Colonic mucosa (tissue), 4 donors: ENCODE measurements around the gene RPLP2. TPM values are rescaled to one million over a fixed set of nuclear protein-coding genes. Genes with fewer than 3 reads are reported as not detected.

Source experiments
- DNase-seq: peaks from one replicate; pipeline ENCODE4 v3.0.0-alpha.2; 2020
- H3K27ac ChIP-seq: fragments of 200-600 bp; one replicate; pipeline ENCODE4 v1.8.0; 2021
- H3K27me3 ChIP-seq: fragments of 200-600 bp; one replicate; pipeline ENCODE4 v1.8.0; 2021
- H3K36me3 ChIP-seq: fragments of 200-600 bp; one replicate; pipeline ENCODE4 v1.8.0; 2021
- H3K4me1 ChIP-seq: fragments of 200-600 bp; one replicate; pipeline ENCODE4 v1.8.0; 2021; ENCODE audit warnings: mild to moderate bottlenecking
- H3K4me3 ChIP-seq: fragments of 200-600 bp; one replicate; pipeline ENCODE4 v1.8.0; 2021
- H3K9ac ChIP-seq, 2 donors: one replicate each; pipeline ENCODE4 v1.7.0; 2013; ENCODE audit warnings: control low read depth in 2 of 2, low read depth in 2 of 2, low read length in 2 of 2
- H3K9me3 ChIP-seq: fragments of 200-600 bp; one replicate; pipeline ENCODE4 v1.8.0; 2021
- CTCF ChIP-seq: fragments of 200-600 bp; IDR thresholded peaks from one replicate; pipeline ENCODE4 v1.8.0; 2022; ENCODE audit warnings: antibody characterized with exemption, mild to moderate bottlenecking
- intact Hi-C: fragments of 100-400 bp; cut with DNase I; formaldehyde crosslinking; loops from one replicate; pipeline ENCODE4 v1.14.1; 2022
- total RNA-seq, 2 donors: library from RNA; stranded (reverse); fragmentation: NEBNext Ultra II Directional in 1 of 2; extraction: Animal tissue kit (Norgen Biotek cat#: 25700) in 1 of 2; gene quantifications; one replicate each; pipeline ENCODE4 v1.2.1, GENCODE V29; 2021
- donor health status: healthy.
- donor health status: DM: no; HTN: no; CAD: no.
- donor health status: DM: no; HTN: no; CAD: no.

Gene RPLP2
- total RNA-seq, 2 donors from 2014 or later, result 2,068 to 2,303 TPM

DNA sequence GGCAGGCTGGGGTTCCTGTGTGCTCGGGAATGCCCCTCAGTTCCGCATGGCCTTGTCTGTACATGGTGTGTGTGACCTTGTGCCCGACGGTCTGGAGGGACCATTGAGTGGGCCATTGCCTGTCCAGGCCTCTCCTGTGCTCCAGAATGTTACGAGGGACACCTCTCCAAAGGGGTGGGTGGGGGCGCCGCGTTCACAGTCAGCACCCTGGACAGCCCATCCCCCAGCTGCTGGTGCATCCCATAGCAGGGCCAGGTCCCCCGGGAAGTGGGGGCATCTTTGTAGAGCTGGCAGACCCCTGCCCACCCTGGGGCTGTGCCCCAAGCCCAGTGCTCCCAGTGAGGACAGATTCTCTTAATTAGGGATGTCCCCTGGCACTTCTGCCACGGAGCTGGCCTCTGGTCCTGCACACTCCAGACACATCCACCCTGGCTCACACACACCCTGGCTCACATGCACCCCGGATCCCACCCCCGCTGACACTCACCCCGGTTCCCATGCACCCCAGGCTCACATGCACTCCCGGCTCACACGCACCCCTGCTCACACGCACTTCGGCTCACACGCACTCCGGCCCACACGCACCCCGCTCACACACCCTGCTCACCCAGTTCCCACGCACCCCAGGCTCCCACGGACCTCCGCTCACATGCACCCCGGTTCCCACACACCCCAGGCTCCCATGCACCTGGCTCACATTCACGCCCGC is 48.4 kb downstream of the RPLP2 start:
- Histone ChIP-seq H3K27me3 (peaks cover 14% of the 10 kb centered on the region), H3K27ac (no peak overlapping the region), H3K9ac (no peak overlapping the region), H3K4me3 (no peak overlapping the region), H3K4me1 (peaks cover 12% of the 10 kb centered on the region), H3K9me3 (no peaks in the 10 kb centered on the region), H3K36me3 (no peaks in the 10 kb centered on the region)
- intact Hi-C loops, result no loop called here
- no peak for DNase-seq
- TF ChIP-seq CTCF, result no peak

DNA sequence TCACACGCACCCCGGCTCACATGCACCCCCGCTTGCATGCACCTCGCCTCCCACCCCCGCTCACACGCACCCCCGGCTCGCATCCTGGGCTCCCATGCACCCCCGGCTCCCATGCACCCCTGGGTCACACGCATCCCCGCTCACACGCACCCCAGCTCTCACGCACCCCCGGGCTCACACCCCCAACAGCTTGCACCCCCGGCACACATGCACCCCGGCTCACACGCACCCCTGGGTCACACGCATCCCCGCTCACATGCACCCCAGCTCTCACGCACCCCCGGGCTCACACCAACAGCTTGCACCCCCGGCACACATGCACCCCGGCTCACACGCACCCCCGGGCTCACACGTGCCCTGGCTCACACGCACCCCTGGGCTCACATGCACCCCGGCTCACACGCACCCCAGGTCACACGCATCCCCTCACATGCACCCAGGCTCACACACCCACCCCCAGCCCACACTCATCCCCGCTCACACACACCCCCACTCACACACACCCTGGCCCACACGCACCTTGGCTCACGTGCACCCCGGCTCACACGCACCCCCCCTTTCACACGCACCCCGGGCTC is 49.1 kb downstream of the RPLP2 start:
- peaks cover 12% of the 10 kb centered on the region for H3K4me1 ChIP-seq
- H3K4me3 ChIP-seq, result no peak overlapping the region
- no peak for TF ChIP-seq CTCF
- H3K9me3 ChIP-seq, result no peaks in the 10 kb centered on the region
- intact Hi-C loops, result no loop called here
- H3K36me3 ChIP-seq, result no peaks in the 10 kb centered on the region
- peak overlapping the region in 1 of 2 donors; percentile 24 for H3K9ac ChIP-seq
- H3K27me3 ChIP-seq, result peaks cover 17% of the 10 kb centered on the region
- H3K27ac ChIP-seq, result no peak overlapping the region
- DNase-seq, result no peak

- Histone ChIP-seq H3K4me1 (peaks cover 12% of the 10 kb centered on the region), H3K36me3 (no peaks in the 10 kb centered on the region), H3K4me3 (peak overlapping the region; percentile 11), H3K27me3 (peaks cover 21% of the 10 kb centered on the region), H3K9ac (peak overlapping the region; percentile 12 to 39), H3K27ac (no peak overlapping the region), H3K9me3 (no peaks in the 10 kb centered on the region)
- DNase-seq, result peak; percentile 83
- intact Hi-C loops, result no loop called here
- TF ChIP-seq CTCF, result no peak
These were observed 49.8 kb downstream of the RPLP2 start for GRCh38 chr11:859394-860131.

- H3K27me3 ChIP-seq, result peaks cover 21% of the 10 kb centered on the region
- H3K9me3 ChIP-seq, result no peaks in the 10 kb centered on the region
- intact Hi-C loops, result no loop called here
- H3K27ac ChIP-seq, result no peak overlapping the region
- TF ChIP-seq CTCF, result no peak
- no peak overlapping the region for H3K4me3 ChIP-seq
- H3K9ac ChIP-seq, result peak overlapping the region in 1 of 2 donors; percentile 39
- H3K36me3 ChIP-seq, result no peaks in the 10 kb centered on the region
- peaks cover 12% of the 10 kb centered on the region for H3K4me1 ChIP-seq
- DNase-seq, result no peak
These were observed 50.7 kb downstream of the RPLP2 start for GRCh38 chr11:860234-861104.

GRCh38 chr11:861105-861479 is 51.3 kb downstream of the RPLP2 start:
- H3K27ac ChIP-seq, result no peak overlapping the region
- DNase-seq, result no peak
- TF ChIP-seq CTCF, result no peak
- intact Hi-C loops, result no loop called here
- peaks cover 21% of the 10 kb centered on the region for H3K27me3 ChIP-seq
- H3K4me1 ChIP-seq, result peaks cover 12% of the 10 kb centered on the region
- no peaks in the 10 kb centered on the region for H3K36me3 ChIP-seq
- no peak overlapping the region for H3K9ac ChIP-seq
- H3K9me3 ChIP-seq, result no peaks in the 10 kb centered on the region
- H3K4me3 ChIP-seq, result no peak overlapping the region
